Activated T-helper 17 cell treated with anti-CD3 and anti-CD28 coated beads, Interleukin-2, amount 50 U/mL, for 72 hours (primary cell): ENCODE data around the gene RACK1. TPM values are rescaled to one million over a fixed set of nuclear protein-coding genes. Genes with fewer than 3 reads are reported as not detected.
A peak's percentile ranks its signal among the peaks of the same experiment; 100 is the strongest.
"Not testable (repeated sequence)": the region's sequence is repeated elsewhere in the genome, so short reads cannot be mapped to it uniquely, and the experiment has no call there.

Experiments
- ATAC-seq: fragments of 150-1000 bp; cut with Tn5 transposase; replicated peaks from 2 replicates; pipeline ENCODE4 v1.10.0; 2021; ENCODE audit warnings: mild to moderate bottlenecking, moderate library complexity
- H3K27ac Mint-ChIP-seq: one replicate; pipeline ENCODE4 v1.8.0; 2022; ENCODE audit warnings: mixed read lengths
- H3K27me3 Mint-ChIP-seq: one replicate; pipeline ENCODE4 v1.8.0; 2022; ENCODE audit warnings: mixed read lengths
- H3K36me3 Mint-ChIP-seq: one replicate; pipeline ENCODE4 v1.8.0; 2022; ENCODE audit warnings: low read depth, mild to moderate bottlenecking, mixed read lengths
- H3K4me1 Mint-ChIP-seq: one replicate; pipeline ENCODE4 v1.8.0; 2022; ENCODE audit warnings: mixed read lengths
- H3K4me3 Mint-ChIP-seq: one replicate; pipeline ENCODE4 v1.8.0; 2022; ENCODE audit warnings: mild to moderate bottlenecking, mixed read lengths
- H3K9me3 Mint-ChIP-seq: one replicate; pipeline ENCODE4 v1.8.0; 2022; ENCODE audit warnings: mixed read lengths
- total RNA-seq, 2 donors: library from RNA; stranded (reverse); gene quantifications; one replicate each; pipeline ENCODE4 v1.2.3, GENCODE V29; 2022

Gene RACK1
- total RNA-seq, 2 donors from 2014 or later = 2,150 to 2,706 TPM

DNA sequence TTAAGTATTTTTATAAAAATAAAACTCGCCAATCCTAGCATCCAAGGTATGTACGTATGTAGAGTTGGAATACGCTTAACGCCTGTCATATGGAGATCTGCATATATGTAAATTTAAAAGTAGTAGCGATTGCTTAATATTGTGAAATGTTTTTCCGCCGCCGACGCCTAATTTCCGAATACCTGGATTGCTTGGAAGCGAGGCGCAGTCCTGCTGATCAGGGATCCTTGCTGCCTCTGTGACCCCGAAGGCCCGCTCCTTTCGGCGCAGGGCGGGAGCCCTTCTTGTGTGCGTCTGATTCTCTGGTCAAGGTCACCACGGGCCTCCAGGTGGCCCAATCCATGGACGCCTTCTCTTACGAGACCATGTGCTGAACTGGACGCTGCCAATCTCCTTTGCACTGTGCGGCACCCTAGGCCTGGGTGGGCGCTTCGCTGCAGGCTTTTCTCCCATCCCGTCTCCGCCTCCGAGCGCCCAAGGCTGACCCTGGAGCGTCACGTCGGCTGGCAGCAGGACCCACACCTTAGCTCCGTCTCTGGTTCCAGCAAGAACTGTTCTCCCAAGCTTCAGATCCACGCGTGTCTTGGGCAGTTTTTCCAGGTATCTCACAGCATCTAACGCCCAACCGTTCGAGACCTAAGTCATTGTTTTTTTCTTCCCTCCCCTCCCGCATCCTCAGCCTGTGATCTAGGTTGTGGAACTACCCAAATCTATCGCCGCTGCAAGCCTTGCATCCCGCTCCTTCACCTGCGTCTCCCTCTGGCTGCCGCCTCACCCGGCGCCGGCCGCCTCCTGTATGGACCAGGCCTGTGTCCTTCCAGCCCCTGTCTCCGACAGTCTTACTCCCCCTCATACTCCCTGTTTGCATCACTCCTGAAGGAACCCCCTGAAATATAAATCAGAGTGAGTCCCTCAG lies 24.2 kb downstream of the RACK1 start:
- peaks cover 52% of the 10 kb centered on the region for H3K36me3 Mint-ChIP-seq
- H3K4me3 Mint-ChIP-seq = peak overlapping the region; percentile 87
- no peak for ATAC-seq
- H3K27ac Mint-ChIP-seq = peak overlapping the region; percentile 76
- H3K9me3 Mint-ChIP-seq = no peaks in the 10 kb centered on the region
- H3K4me1 Mint-ChIP-seq = peaks cover 44% of the 10 kb centered on the region
- H3K27me3 Mint-ChIP-seq = no peaks in the 10 kb centered on the region

DNA sequence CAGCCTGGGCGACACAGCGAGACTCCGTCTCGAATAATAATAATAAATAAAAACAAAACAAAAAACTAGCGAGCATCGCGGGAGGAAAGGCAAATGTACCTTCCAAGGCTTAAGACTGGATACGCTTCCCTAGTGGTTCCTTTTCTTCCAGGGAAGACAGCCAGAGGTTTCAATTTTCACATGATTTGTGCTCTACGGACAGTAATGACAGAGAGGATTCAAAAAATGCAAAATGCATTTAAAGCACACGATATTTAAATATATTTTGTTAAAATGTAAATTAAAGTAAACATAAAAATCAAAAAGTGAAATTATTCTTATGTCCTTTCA lies 24.9 kb downstream of the RACK1 start:
- ATAC-seq = no peak
- H3K27ac Mint-ChIP-seq = peak overlapping the region; percentile 97
- peaks cover 45% of the 10 kb centered on the region for H3K36me3 Mint-ChIP-seq
- H3K4me3 Mint-ChIP-seq = peak overlapping the region; percentile 87
- H3K9me3 Mint-ChIP-seq = no peaks in the 10 kb centered on the region
- H3K4me1 Mint-ChIP-seq = peaks cover 43% of the 10 kb centered on the region
- H3K27me3 Mint-ChIP-seq = no peaks in the 10 kb centered on the region

DNA sequence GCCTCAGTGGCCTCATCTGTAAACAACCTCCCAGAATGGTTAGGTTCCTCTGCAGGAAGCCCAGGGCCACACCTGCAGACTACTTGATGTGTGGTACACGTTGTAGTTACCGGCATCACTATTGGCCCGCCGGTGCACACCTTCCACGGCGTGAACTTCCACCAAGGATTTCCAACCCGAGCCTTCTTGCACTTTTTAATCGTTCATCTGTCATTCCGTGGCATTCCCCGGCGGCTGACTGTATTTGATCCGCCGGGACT lies 26.0 kb downstream of the RACK1 start:
- no peaks in the 10 kb centered on the region for H3K9me3 Mint-ChIP-seq
- peak overlapping the region; percentile 87 for H3K4me3 Mint-ChIP-seq
- peaks cover 35% of the 10 kb centered on the region for H3K36me3 Mint-ChIP-seq
- peak overlapping the region; percentile 97 for H3K27ac Mint-ChIP-seq
- H3K4me1 Mint-ChIP-seq = peaks cover 47% of the 10 kb centered on the region
- ATAC-seq = peak; percentile 11
- H3K27me3 Mint-ChIP-seq = no peaks in the 10 kb centered on the region

DNA sequence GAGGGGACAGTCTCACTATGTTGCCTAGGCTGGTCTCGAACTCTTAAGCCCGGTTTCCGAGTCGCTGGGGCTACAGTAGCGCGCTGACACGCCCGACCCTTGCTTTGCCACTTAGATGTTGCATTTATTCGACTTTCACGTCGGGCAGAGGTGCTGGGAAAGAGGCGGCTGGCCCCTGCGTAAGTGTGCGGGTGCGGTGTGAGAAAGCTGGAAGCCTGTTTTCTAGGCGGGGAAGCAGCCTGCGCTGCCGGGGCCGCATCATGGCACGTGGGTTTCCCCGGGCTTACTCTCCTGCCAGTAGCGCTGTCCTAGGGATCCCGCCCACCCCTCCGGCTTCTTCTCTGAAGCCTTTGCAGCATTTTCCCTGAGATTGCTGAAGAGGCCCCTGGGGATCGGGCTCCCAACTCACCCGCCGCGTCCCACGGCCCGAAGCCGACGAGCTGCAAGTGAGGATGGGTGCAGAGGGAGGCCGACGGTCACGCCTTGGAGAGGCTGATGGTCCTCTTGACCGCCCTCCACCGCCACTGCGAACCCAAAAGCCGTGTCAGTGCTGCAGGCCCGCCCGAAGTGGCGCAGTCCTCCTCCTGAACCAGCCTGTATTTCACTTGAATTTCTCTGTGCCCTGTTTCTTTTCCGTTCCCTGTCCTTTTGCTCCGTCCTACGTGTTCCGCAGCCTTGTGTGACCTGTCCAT lies 26.4 kb downstream of the RACK1 start:
- peak overlapping the region; percentile 87 for H3K4me3 Mint-ChIP-seq
- no peaks in the 10 kb centered on the region for H3K9me3 Mint-ChIP-seq
- peaks cover 30% of the 10 kb centered on the region for H3K36me3 Mint-ChIP-seq
- H3K4me1 Mint-ChIP-seq = peaks cover 45% of the 10 kb centered on the region
- H3K27me3 Mint-ChIP-seq = no peaks in the 10 kb centered on the region
- H3K27ac Mint-ChIP-seq = peak overlapping the region; percentile 97
- peak; percentile 14 for ATAC-seq

DNA sequence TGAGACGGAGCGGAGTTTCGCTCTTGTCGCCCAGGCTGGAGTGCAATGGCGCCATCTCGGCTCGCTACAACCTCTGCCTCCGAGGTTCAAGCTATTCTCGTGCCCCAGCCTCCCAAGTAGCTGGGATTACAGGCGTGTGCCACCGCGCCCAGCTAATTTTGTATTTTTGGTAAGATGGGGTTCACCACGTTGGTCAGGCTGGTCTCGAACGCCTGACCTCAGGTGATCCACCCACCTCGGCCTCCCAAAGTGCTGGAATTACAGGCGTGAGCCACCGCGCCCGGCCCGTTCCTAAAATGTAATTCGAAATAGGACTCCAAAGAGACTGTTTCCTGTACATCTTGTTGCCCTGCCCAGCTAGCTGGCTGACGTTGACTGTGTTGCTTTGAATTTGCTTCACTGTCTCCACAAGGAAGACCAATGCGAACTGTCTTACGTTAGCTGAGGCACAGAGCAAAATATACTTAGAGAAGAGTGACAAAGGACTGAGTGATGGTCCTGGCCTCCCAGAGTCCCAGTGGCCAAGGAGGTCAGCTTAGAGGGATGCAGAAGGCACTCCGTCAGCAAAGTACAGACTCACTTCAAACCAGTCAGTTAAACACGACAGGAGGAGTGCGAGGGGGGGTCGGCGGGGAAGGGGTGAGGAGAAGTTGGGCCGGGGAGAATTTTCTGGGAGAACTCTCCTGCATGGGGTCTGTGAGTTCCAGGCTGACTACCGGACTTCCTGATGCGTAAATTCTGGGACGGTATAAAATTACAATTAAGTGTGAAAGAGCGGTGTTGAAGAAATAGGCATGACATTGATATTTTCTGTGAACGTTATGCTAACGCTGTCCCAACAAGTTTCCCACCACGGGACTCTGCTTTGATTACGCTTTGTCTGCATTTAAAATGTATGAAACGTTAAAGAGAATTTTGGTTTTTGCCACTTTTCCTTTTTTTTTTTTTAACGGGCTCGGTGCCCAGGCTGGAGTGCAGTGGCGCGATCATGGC lies 27.4 kb downstream of the RACK1 start:
- ATAC-seq = peak; percentile 57

DNA sequence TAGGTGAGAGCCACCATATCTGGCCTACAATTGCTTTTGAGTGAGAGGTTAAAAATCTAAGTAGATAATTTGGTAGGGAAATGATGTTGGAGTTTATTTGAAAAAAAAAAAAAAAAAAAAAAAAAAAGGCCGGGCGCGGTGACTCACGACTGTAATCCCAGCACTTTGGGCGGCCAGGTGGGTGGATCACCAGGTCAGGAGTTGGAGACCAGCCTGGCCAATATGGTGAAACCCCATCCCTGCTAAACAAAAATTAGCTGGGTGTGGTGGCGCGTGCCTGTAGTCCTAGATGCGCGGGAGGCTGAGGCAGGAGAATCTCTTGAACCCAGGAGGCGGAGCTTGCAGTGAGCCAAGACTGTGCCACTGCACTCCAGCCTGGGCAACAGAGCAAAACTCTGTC lies 29.5 kb downstream of the RACK1 start:
- peaks cover 20% of the 10 kb centered on the region for H3K4me1 Mint-ChIP-seq
- H3K9me3 Mint-ChIP-seq, H3K27me3 Mint-ChIP-seq, H3K4me3 Mint-ChIP-seq, H3K27ac Mint-ChIP-seq, ATAC-seq: not testable (repeated sequence)
- H3K36me3 Mint-ChIP-seq = peaks cover 12% of the 10 kb centered on the region

More for the DNA sequence above, 27.4 kb downstream of the RACK1 start:
- no peaks in the 10 kb centered on the region for H3K9me3 Mint-ChIP-seq
- peaks cover 20% of the 10 kb centered on the region for H3K36me3 Mint-ChIP-seq
- peaks cover 37% of the 10 kb centered on the region for H3K4me1 Mint-ChIP-seq
- peak overlapping the region; percentile 89 for H3K27ac Mint-ChIP-seq
- peak overlapping the region; percentile 87 for H3K4me3 Mint-ChIP-seq
- no peaks in the 10 kb centered on the region for H3K27me3 Mint-ChIP-seq

DNA sequence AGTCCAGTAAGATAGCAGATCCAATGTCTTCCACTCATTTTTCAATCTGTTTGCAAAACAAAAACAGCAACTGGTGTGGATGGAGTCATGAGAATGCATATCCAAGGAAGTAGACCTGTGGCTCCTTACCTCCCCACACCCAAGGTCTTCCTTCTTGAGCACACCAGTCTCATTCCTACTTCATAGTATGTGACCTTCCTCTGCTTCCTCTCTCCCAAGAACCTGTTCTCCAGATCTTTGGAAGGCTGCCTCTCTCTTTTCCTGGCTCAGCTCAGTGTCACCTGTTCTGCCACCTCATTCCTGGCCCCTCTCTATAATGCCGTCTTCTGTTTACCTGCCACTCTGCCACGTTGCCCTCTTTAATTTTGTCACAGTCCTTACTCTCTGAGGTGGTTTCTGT lies 30.8 kb downstream of the RACK1 start:
- Mint-ChIP-seq H3K4me1 (peaks cover 21% of the 10 kb centered on the region), H3K27ac (no peak overlapping the region), H3K4me3 (no peak overlapping the region), H3K27me3 (no peaks in the 10 kb centered on the region), H3K36me3 (peaks cover 9% of the 10 kb centered on the region), H3K9me3 (no peaks in the 10 kb centered on the region)
- no peak for ATAC-seq

DNA sequence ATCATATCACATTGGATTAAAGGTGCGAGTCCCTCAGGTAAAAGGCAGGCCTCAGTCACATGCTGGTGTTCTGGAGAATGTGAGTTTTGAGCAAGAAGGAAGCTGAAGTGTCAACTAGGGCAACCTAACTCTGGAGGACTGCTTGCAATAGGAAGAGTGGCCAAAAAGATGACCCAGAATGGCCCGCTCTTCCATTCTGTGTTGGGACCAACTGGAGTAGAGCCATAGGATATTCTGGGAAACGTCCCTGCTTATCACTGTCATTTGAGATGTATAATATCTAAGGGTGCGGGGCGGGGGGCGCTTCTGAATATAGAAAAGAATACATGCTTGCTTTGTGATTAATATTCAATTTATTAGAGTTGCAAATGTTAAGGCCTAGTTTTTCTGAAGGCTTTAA lies 31.6 kb downstream of the RACK1 start:
- Mint-ChIP-seq H3K36me3 (peaks cover 12% of the 10 kb centered on the region), H3K4me1 (peaks cover 22% of the 10 kb centered on the region), H3K4me3 (no peak overlapping the region), H3K9me3 (no peaks in the 10 kb centered on the region), H3K27ac (no peak overlapping the region), H3K27me3 (no peaks in the 10 kb centered on the region)
- ATAC-seq = no peak

DNA sequence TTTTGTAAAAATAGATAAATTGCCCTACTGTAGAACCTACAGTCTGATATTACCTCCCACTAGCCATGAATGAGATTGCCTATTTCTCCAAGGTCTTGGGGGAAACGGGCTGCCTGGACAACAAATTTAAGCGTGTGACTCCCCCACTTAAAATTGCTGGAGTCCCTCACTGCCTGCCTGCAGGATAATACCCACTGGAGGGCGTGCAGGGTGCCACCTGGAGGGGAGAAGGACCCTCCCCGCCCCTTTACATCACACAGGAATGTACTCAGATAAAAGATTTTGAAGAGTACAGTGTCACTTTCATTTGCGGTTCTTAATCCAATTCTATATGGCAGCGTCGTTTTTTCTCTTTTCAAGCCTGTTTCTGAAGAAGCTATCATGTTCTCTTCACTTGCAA lies 32.5 kb downstream of the RACK1 start:
- no peak overlapping the region for H3K27ac Mint-ChIP-seq
- H3K4me3 Mint-ChIP-seq = no peak overlapping the region
- H3K27me3 Mint-ChIP-seq = no peaks in the 10 kb centered on the region
- no peak for ATAC-seq
- H3K9me3 Mint-ChIP-seq = no peaks in the 10 kb centered on the region
- peaks cover 21% of the 10 kb centered on the region for H3K36me3 Mint-ChIP-seq
- H3K4me1 Mint-ChIP-seq = peaks cover 26% of the 10 kb centered on the region

DNA sequence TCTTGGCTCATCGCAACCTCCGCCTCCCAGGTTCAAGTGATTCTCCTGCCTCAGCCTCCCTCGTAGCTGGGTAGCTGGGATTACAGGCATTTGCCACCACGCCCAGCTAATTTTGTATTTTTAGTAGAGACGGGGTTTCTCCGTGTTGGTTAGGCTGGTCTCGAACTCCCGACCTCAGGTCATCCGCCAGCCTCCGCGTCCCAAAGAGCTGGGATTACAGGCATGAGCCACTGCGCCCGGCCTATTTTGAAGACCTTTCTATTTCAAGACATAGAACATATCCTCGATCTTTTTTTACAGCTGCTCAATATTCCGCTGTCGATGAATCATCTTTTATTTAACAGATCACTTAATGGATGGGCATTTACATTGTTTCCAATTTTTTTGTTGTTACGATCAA lies 33.0 kb downstream of the RACK1 start:
- H3K9me3 Mint-ChIP-seq = not testable (repeated sequence)
- H3K36me3 Mint-ChIP-seq = peaks cover 26% of the 10 kb centered on the region

DNA sequence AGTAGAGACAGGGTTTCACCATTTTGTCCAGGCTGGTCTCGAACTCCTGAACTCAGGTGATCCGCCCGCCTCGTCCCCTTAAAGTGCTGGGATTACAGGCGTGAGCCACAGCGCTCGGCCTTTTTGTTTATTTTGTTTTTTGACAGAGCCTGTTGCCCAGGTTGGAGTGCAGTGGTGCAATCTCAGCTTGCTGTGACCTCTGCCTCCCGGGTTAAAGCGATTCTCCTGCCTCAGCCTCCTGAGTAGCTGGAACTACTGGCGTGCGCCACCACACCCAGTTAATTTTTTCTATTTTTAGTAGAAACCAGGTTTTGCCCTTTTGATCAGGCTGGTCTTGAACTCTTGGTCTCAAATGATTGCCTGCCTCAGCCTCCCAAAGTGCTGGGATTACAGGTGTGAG lies 33.6 kb downstream of the RACK1 start:
- Mint-ChIP-seq H3K4me1 (peaks cover 30% of the 10 kb centered on the region), H3K36me3 (peaks cover 26% of the 10 kb centered on the region)
- not testable (repeated sequence) for ATAC-seq, H3K4me3 Mint-ChIP-seq, H3K9me3 Mint-ChIP-seq, H3K27ac Mint-ChIP-seq, H3K27me3 Mint-ChIP-seq

More for the DNA sequence above, 33.0 kb downstream of the RACK1 start:
- not testable (repeated sequence) for H3K27ac Mint-ChIP-seq, H3K27me3 Mint-ChIP-seq, ATAC-seq, H3K4me3 Mint-ChIP-seq
- peaks cover 29% of the 10 kb centered on the region for H3K4me1 Mint-ChIP-seq

DNA sequence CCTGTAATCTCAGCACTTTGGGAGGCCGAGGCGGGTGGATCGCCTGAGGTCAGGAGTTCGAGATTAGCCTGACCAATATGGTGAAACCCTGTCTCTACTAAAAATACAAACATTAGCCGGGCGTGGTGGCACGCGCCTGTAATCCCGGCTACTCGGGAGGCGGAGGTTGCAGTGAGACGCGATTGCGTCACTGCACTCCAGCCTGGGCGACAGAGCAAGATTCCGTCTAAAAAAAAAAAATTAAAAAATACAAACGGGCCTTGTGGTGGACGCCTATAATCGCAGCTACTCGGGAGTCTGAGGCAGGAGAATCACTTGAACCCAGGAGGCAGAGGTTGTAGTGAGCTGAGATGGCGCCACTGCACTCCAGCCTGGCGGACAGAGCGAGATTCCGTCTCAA lies 34.7 kb downstream of the RACK1 start:
- ATAC-seq = not testable (repeated sequence)

DNA sequence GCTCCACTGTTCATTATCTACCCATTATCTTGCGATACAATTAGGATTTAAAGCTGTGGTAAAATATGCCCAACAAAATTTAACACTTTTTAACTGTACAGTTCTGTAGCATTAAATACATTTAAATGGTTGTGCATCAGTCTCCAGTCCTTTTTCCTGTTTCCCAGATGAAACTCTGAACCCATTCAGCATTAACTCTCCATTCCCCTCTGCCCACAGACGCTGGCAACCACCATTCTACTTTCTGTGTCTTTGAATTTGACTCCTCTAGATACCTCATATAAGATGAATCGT lies 35.8 kb downstream of the RACK1 start:
- Mint-ChIP-seq H3K27ac (peak overlapping the region; percentile 100), H3K9me3 (no peaks in the 10 kb centered on the region), H3K27me3 (peaks cover 5% of the 10 kb centered on the region), H3K4me1 (peaks cover 25% of the 10 kb centered on the region), H3K4me3 (peak overlapping the region; percentile 87), H3K36me3 (peaks cover 26% of the 10 kb centered on the region)
- no peak for ATAC-seq

More for the DNA sequence above, 34.7 kb downstream of the RACK1 start:
- H3K4me1 Mint-ChIP-seq = peaks cover 30% of the 10 kb centered on the region
- H3K27ac Mint-ChIP-seq, H3K9me3 Mint-ChIP-seq, H3K4me3 Mint-ChIP-seq, H3K27me3 Mint-ChIP-seq: not testable (repeated sequence)
- H3K36me3 Mint-ChIP-seq = peaks cover 26% of the 10 kb centered on the region

DNA sequence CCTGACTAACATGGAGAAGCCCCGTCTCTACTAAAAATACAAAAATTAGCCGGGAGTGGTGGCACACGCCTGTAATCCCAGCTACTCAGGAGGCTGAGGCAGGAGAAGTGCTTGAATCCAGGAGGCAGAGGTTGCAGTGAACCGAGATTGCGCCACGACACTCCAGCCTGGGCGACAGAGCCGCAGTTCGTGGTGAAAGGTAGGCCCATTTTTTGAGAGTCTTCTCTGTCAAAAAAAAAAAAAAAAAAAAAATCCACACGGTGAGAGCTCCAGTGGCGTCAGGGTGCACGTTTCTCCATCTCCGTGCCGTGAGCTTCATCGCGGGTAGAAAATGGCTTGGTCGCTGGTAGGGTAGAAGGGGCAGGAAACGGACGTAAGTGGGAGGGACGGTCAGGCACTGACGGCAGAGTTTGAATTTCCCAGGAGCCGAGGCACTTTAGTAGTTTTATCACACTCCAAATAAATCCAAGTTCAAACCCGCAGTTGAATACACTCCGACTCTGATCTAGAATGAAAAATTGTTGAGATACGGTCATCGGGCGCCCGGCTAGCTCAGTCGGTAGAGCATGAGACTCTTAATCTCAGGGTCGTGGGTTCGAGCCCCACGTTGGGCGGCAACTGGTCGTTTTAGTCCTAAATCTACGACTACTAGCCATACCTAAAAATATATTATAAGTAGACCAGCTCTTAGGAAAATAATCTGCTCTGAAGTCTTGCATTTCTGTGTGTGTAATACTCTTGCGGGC lies 36.3 kb downstream of the RACK1 start:
- peaks cover 5% of the 10 kb centered on the region for H3K27me3 Mint-ChIP-seq
- peak; percentile 65 for ATAC-seq
- H3K36me3 Mint-ChIP-seq = peaks cover 26% of the 10 kb centered on the region
- H3K27ac Mint-ChIP-seq = peak overlapping the region; percentile 100
- H3K9me3 Mint-ChIP-seq = no peaks in the 10 kb centered on the region
- H3K4me1 Mint-ChIP-seq = peaks cover 25% of the 10 kb centered on the region
- peak overlapping the region; percentile 87 for H3K4me3 Mint-ChIP-seq
